DMS79 treated with DMSO at 0.1 percent for 48 hours (cell line): ENCODE data around the gene COL4A2.

Source experiments
- DNase-seq: peaks from one replicate; lab custom pipeline; 2025; lab: John Stamatoyannopoulos, UW

Gene COL4A2

DNA sequence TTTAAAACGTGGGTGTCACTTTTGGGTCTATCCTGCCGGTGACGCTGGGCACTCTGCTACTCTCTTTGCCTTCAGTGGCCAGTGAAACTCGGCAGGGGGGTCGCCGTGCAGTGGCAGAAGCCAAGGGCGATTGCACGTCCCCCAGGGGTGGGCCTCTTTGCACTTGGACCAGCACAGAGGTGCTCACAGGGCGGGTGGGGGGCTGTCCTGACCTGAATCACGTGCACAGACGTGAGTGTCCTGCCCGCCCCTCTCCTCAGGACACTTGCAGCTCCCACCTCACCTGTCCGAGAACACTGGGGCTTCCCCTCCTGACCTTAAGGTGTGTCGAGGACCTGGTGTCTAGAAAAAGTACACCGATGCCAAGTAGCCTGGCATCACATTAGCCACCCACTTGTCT lies 16.3 kb upstream of the COL4A2 start:
- DNase-seq = no peak

DNA sequence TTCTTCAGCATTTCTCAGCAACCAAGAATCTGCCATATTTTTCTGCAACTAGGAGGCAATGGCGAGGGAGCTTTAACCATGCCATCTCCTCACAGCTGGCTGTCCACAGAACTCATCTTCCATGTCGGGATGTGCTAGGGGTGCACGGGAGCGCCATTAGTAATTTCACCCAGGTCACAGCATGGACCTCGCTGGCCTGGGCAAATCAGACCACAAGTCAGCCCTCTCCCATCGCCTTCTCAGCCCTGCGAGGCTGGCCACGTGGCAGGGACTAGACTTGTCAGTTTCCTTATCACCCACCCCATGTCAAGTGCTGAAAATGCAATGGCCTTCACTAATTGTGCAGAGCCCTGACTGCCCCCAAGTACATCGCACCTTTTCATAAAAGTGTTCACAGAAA lies 15.8 kb upstream of the COL4A2 start:
- no peak for DNase-seq

DNA sequence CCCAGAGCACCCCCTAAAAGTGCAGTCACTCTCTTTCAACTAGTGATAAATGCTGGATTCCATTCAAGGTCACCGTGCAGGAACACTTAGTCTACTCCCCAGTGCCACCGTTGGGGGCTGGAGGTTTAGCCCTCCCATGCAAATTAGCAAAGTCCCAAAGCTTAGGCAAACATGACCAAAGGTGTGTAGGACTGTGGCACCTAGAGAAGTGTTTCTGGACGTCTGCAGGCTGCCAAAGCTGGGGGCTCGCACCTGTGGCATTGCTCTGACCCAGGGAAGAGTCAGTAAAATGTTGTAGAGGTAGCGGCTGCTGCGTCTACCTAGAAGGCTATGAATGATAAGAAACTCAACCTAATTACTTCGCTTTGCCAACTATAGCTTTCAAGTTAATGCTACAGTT lies 14.0 kb upstream of the COL4A2 start:
- DNase-seq = no peak

DNA sequence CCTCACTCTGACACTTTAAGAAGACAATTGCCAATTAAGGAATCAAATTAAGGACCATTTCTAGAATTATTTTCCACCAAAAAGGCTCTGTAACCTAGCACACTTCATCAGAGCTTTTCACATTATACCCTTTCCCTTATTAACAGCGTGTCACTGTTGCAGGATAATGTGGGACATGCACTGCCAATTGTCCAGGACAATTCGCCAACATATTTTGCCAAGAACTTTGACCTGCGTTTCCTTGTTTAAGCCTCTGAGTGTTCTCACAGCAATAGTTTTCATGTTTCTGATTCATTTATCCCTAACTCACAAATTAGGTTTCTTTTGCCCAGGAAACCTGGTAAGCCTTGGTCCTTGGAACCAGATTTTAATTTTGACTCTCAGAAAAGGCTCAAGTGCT lies 13.4 kb upstream of the COL4A2 start:
- no peak for DNase-seq

DNA sequence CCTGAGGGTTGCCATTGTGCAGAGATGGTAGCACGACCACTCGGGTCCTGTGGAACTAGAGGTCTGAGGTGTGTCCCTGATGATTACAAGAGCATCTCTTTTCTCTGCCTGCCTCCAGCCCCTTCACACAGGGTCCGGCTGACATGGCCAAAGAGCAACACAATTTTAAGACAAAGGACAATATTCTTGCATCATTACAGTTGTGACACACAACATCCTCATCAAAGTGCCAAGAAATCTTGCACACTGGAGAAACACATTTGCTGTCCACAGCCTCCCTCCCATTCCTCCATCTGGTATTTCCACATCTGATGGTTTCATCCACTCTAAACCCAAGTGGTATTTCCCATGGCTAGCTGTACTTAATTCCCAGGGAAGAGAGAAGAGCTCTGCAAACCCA lies 12.9 kb upstream of the COL4A2 start:
- DNase-seq = no peak

DNA sequence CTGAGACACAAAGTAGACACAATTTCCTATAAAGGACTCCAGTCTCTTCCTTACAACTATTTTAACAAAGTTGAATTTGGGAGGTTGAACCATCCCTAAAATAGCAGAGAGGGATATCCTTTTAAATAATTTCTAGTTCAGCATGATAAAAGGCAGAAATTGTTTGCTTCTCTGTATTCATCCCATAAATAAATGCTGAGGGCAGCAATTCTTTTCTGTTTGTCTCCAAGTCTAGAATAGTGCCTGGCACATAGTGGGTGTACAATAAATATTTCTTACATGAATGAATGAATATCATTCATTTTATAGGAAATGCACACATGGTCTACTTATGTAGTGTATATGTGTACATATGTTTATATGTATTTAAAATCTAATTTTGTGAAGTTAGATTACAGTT lies 12.5 kb upstream of the COL4A2 start:
- DNase-seq = no peak

DNA sequence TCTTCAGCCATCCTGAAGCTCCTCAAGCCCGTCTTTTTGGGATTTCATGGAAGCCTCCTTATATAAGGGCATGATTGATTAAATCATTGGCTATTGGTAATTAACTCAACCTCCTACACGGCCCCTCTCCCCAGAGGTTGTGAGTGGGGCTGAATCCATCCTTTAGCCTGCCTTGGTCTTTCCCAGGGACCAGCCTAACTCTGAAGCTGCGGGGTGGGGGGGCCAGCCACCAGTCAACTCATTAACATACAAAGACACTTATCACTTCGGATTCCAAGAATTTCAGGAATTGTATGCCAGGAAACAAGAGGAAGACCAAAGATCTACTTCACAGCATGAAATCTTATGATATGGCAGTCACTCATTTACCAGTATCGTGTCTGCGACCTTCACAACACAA lies 10.1 kb upstream of the COL4A2 start:
- no peak for DNase-seq

DNA sequence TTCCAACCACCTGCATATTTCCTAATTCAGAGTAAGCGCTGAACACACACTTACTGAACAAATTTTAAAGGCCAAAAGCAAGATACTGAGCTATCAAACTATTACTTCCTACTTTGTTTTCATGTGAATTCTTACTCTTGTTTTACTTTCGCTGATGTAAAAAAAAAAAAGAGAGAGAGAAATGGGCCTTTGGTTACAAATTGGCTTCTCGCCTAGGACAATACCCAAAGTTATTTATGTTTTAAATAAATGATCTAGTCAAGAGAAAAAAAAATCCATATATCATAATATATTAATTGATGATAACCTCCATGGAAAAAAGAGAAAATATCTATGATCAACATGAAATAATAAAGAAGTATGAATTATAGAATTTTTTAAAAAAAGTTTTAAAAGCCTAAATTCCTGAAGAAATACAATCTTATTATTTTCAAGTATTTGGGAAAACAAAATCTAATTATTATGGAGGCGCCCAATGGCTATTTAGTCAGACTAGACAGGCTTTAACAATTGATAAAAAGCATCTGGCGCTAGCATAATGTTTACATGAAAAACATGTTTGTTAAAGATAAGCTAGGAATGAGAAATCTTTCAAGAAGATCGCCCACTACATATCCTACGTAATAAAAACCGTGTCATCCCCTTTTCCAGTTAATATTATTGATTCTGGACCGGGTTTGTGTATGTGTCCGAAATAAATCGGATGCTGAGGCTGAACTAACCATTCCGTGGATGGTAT lies 9.1 kb upstream of the COL4A2 start:
- no peak for DNase-seq

DNA sequence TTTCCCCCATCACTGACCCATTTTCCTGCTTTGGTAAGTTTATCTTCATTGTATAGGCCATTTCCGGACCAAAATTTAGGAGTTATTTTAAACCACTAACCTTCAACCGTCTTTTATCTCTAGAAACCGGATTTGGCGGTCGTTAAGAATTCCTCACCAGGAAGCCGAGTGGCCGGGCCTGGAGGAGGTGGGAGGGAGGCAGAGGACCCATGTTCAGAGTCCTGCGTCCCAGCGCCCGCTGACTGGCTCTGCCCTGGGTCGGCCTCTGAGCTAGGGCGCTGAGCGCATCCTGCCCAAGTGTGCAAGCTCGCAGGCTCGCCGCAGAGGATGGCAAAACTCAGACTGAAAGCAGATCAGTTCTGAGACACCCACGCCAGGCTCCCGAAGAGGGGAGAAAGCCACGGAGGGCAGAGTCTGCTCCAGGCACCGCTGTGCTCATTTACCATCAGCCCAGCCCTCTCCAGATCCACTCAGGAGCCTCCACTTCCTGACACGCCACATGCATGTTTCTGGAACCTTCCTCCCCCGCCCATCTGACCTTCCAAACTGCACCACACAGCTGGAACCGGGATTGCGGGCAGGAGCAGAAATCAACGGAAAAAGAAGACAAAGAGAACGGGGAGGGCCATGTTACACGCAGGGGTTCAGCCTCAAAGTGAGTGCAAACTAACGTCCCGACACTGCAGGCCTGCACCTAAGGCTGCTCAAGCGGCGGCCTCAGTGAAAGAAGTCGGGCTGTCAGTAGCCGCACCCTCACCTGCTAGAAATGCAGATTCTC lies 8.4 kb upstream of the COL4A2 start:
- no peak for DNase-seq

DNA sequence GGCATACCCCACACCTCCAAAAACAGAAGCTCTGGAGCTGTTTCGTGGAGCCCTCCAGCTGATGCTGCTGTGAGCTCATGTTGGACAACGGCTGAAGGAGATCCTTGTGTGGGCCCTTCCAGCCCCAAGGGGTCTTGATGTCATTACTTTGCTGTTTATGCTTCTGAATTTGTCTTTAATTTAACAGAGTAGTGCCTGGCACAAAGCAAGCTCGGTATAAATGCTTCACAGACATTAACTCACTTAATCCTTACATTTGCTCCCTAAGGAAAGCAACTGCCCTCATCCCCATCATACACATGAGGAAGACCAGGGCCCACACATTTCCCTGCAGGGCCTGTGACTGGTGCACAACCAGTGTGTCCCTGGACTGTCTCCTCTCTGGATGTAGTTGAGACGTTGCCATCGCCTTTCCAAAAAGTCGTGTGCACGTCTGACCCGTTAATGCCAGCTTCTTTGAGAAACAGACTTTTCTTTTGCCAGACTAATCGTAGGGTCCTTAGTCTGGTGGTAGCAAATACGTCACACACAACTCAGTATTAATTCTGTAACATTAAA lies 7.7 kb upstream of the COL4A2 start:
- no peak for DNase-seq

DNA sequence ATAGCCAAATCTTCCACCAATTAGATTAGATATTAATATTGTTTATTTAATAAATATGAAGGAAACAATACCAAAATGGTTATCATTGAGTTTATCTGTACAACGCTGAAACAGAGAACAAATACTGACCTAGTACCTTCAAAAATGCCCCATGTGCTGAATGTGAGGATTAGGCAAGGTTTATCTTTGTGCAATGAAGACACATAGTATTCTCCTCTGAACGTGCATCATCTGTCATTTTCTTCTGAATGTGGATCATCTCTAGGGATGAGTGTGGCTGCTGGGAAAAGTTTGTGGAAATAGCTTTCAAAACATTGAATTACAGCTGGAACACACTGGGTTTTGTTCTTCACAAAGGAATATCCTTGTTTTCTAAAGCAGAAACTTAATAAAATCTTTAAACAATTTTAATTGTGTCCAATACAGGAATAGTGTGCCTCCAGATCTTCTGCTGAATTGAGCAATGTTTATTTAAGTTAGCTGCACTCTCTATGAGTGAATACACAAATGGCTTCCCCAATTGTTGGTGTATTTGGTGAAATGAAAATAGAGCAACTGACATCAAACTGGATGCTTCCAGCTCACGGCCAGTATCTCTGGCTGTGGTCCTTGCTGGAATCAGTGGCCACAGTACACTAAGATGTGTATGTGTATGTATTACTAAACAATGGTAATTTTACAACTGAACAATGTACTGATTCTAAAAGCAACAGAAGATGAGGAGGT lies 6.8 kb upstream of the COL4A2 start:
- no peak for DNase-seq

DNA sequence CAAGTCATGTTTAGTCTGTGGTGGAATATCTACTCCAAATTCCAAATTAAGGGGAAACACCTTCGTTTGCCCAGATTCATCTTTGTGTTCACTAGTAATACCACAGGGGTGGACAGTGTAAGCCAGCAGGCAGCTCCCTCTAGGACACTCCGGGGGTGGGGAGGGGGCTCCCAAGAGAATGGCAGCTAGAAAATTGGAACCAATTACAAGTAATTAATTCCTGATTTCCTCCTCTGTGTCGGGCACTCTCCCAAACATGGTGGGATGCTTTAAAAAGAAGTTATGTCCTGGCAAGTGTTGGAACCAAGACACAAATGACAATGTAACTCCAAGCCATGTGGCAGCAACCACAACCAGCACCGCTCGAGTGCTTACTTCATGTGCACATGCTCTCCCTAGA lies 6.0 kb upstream of the COL4A2 start:
- DNase-seq = no peak

DNA sequence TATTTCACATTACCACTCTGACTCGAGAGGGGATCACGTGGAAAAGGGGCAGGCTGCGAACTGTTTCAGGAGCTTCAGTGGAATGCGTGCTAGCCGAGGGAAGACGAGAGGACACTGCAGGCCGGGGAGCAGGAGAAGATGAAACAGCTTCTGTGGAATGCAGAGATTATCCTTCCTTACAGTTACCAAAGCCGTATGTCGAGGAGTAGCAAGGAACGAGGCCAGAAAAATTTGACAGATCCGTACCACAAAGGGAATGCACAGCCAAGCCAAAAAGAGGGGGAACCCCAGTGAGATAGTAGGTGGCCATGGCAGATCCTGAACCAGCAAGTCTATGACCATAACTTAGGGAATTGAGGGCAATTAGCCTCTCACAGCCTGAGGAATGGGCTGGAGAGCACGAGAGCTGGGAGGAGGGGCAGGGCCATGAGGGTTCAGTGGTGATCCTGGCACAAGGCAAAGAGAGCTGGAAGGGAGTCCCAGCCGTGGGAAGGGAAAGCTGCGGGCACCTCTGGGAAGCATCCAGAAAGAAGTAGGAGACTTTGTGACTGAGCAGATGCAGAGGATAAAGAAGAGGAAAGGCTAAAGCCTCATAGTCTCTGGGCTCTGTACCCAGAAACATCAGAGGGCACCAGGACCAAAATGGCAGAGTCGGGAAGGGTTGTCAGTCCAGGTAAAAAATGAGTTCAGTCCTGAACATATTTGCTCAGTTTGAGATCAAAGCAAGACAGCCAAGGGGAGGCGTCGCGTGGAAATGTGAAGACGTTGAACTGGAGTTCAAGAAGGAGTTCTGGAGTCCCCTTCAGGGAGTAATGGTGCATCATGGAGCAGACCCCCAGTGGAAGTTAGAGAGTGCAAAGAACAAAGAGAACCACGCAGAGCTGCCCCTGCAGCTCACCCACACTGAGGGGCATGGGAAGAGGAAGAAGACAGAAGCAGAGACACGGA lies 5.2 kb upstream of the COL4A2 start:
- DNase-seq = no peak

DNA sequence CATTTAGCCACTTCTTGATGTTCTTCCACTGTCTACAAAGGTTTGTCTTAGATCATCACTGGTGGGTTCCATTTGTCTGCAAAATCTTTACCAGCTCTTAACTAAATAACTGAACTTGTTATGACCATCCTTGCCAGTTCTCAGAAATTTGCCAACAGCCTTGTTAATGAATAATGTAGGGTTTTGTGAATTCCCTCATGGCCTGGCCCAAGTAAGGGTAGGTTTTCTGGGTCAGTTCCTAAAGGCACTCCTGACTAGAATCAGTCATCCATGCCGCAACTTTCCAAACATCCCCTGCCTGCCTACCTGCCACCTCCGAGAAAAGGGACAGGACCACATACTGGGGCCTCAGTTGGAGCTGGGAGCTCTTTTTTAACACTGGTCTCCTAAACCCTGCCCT lies 4.1 kb upstream of the COL4A2 start:
- DNase-seq = no peak

DNA sequence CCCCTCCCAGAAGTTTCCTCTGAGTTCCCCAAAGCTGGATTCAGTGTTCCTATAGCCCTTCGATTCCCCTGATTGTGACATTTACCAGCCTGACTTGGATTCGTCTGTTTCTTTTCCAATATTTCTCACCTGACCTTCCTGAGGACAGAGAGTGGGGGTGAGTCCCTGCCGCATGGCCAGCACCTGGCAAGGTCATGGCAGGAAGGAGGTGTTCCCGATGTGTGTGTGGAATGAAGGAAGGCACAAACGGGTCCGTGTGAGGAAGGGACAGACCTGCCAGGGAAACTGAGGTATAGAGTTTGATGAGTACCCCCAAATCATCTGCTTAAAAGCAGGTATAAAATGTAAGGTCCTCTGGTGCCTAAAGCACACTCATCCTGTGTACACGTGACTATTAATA lies 3.4 kb upstream of the COL4A2 start:
- no peak for DNase-seq

DNA sequence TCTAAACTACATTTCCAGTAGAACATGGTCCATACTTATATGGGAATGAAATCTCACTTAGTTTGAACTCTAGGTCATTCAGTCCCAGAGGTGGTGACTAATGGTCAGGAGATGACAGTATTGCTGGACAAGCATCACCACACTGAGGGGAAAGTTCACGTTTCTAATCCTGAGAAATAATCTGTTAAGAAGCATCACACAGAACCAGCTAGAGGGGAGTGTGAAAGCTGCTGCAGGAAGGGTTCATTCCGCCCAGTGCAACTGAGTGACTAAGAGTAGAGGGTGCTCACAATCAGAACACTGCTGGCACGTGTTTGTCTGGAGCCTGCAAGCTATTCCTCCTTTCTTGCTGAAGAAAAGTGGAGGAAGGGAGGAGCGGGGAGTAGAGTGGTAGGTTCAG lies 2.8 kb upstream of the COL4A2 start:
- DNase-seq = no peak

DNA sequence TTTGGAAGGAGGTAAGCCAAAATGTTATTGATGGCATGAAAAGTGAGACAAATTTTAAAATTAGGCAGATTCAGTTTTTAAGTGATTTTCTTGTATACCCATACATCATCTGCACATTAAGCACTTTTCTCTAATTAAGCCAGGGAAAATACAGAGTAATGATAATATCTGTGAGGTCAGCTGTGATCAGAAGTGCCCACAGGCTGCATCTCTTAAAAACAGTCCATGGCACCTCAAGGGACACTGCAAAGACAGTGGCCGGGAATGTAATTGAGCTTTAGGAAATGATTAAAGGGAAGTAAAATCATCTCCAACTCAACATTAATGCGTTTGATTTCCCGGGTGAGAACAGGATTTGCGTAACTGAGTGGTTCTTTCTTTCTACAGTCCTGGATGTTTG lies 2.1 kb upstream of the COL4A2 start:
- DNase-seq = no peak

DNA sequence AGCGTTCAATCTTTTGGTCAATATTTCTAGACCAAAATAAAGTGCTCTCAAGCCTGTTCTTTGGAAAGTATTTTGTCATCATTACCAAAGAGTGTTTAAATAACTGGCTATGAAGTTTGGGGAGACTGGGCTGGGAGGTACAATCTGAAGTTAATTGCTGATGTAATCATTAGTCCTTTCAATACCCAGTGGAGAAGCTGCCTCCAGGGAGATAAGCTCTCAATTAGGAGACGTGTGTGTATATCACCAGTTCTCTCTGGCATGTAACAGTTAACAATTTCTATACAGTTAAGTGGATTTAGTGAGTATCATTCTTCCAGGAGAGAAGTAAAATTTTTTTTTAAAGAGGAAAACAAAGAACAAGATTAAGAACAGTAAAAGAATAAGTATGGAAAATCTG lies 1.5 kb upstream of the COL4A2 start:
- DNase-seq = no peak

DNA sequence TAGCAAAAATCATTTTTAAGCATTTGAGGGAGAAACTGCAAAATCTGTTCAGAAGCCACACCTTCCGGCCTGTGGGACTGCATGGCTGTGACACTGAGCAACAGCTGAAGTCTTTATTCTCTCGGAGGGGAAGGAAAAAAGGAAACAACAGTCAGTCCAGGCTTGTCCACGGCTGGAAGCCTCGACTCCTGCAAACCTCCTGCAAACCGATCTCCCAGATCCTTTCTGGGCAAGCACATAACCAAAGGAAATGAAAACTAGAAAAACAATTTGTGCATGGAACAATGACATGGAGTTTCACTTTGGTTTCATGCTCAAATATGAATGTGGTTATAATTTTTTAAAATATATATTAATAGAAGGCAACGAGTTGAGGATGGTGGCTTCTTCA lies 1.1 kb upstream of the COL4A2 start:
- DNase-seq = peak; percentile 57

DNA sequence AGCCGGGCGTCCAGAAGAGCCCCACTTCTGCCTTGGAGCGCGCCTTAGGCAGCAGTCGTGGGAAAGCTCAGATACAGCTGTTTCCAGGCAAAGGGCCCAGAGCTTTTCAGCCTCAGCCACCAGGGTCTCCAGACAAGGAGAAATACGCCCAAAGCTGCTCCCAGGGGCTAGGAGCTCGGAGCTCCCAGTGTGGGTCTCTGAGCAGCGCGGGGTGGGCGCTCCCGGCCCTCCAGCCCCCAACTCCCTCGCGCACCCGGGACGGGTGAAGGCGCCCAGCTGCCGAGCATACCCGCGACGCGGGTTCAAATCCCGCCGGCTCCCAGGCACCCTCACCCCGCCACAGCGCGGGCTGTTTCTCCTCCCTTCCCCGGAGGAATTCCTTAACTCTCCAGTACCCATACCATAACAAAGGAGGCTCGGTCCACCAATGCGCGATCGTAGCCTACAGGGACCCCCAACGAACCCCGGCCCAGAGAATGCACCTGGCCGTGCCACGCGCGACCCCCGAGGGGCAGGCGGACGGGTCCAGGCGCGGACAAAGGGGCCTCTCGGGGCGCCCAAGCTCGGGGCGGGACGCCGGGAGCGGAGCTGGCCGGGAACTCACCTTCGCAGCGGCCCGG lies 634 bp upstream of the COL4A2 start:
- DNase-seq = peak; percentile 57
